OCI-LY7 (cell line): ENCODE results near the gene VAT1.

Source experiments
- CTCF ChIP-seq: fragments of 200-600 bp; sonication (generic); conservative IDR thresholded peaks from 2 replicates; pipeline ENCODE4 v1.5.1; 2014; ENCODE audit warnings: mild to moderate bottlenecking, antibody characterized with exemption, low read length, moderate library complexity, mixed read lengths
- EZH2phosphoT487 ChIP-seq: fragments of 200-600 bp; sonication (generic); IDR thresholded peaks from 2 replicates; pipeline ENCODE4 v1.6.1; 2018; ENCODE audit warnings: low read depth, borderline replicate concordance, mild to moderate bottlenecking, mixed run types, antibody characterized with exemption, low read length, moderate library complexity, mixed read lengths

- TF ChIP-seq CTCF (no peak), EZH2phosphoT487 (no peak)
Observed at GRCh38 chr17:43019418-43019817, 2.8 kb downstream of the VAT1 start.
